Activated CD4-positive, CD25-positive, alpha-beta regulatory T cell (primary cell): ENCODE data around the gene NEK11.

ENCODE experiments used
- DNase-seq, 4 experiments: peaks; one replicate each; lab custom pipeline; 2025; lab: John Stamatoyannopoulos, UW

Gene NEK11, protein sequence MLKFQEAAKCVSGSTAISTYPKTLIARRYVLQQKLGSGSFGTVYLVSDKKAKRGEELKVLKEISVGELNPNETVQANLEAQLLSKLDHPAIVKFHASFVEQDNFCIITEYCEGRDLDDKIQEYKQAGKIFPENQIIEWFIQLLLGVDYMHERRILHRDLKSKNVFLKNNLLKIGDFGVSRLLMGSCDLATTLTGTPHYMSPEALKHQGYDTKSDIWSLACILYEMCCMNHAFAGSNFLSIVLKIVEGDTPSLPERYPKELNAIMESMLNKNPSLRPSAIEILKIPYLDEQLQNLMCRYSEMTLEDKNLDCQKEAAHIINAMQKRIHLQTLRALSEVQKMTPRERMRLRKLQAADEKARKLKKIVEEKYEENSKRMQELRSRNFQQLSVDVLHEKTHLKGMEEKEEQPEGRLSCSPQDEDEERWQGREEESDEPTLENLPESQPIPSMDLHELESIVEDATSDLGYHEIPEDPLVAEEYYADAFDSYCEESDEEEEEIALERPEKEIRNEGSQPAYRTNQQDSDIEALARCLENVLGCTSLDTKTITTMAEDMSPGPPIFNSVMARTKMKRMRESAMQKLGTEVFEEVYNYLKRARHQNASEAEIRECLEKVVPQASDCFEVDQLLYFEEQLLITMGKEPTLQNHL

DNA sequence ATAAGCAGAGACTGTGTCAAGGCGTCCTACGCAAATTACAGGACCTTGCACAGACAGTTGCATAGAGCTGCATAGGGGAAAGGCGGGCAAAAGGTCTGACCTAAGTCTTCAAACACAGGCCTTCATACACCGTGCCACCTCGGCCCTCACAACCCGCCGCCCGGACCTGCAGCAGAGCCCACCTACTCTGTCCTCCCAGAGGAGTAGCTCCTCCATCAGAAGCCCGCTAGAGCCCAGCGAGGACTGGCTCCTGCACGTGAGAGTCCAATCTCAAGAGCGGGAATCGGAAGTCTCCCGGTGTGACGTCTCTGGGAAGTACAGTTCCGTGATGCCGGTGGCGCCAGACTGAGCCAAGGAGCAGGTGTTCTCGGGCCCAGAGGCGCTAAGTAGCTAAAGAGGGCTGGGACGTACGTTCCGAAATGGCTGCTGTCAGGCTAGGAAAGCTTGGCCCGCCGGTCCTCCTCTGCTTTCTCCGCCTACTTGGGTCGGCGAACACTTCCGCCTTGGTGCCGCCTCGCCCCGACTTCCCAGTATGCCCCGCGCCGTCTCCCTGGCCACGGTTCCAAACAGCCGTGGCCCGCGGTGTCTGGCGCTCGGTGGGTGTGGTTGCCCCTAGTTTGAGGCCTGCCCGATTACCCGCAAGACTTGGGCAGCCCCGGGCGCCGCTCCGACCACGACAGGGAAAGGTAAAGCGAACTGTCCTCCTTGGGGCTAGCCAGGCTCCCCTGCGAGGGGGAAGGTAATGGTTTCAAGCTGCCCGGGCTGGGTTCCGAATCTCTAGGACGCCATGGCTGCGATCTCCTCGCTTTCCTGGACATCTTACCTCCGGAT is at the start of gene NEK11, which contains the start of gene ASTE1:
Gene NEK11, plus strand, starts transcription at position 557 of the 831 bp plus-strand sequence. CDS start 2,832 bp downstream, outside the sequence.
Gene ASTE1, minus strand, starts transcription at position 505 of the 831 bp plus-strand sequence. CDS start 1,519 bp downstream, outside the sequence.
- peak; percentile 71 to 86 (median 83) for DNase-seq

DNA sequence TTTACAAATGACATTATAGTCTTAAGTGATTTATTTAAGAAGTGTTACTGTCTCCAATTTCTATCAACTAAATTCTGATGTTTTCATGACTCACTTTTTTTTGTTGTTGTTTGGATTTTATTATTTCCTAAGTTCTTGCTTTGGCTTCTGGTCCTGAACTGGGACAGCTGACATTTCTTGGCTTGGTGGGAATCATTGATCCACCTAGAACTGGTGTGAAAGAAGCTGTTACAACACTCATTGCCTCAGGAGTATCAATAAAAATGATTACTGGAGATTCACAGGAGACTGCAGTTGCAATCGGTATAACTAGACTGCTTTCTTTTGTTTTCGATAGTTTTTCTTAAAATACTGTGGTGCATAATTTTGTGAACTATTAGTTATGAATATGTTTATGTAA is 47.6 kb upstream of the NEK11 start:
- no peak for DNase-seq

DNA sequence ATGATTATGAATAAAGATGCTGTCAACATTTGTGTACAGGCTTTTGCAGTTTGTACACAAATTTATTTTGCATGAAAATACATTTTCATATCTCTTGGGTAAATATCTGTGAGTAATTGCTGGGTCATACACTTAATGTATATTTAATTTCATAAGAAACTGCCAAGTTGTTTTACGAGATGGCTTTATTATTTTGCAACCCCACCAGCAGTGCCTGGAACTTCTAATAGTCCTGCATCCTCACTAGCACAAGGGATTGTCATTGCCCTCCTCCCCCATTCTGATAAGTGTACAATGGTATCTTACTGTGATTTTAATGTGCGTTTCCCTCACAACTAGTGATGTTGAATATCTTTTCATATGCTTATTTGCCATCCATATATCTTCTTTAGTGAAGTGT is 45.2 kb upstream of the NEK11 start:
- no peak for DNase-seq

DNA sequence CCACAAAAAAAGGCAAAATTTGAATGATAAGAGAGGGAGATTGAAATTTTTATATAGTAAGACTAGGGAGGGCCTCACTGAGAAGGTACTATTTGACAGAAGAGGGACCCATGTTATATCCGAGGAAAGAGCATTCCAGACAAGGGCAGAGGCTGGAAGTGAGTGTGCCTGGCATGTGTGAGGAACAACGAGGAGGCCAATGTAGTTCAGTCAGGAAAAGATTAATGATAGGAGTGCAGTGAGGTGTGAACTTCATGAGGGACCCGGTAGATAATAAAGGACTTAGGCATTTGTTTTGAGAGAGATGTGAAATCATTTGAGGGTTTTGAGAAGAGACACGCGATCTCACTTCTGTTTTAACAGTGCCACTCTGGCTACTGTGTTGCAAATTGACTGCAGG is 36.4 kb upstream of the NEK11 start:
- no peak for DNase-seq

DNA sequence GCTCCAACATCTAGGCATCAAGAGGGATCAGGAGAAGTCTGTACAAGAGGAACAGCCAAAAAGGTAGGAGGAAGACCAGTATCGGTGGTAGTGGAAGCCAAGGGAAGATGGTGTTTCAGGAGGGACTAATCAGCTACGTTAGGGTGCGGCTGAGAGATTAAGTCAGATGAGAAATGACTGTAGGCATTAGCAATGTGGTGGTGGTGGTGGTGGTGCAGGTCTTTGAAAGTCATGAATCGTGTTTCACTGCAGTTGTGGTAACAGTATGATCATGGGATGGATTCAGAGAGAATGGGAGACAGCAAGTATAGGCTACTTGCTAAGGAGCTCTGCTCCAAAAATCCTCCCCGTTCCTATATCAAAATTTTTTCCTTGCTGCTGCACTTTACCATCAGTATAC is 35.6 kb upstream of the NEK11 start:
- DNase-seq: no peak

DNA sequence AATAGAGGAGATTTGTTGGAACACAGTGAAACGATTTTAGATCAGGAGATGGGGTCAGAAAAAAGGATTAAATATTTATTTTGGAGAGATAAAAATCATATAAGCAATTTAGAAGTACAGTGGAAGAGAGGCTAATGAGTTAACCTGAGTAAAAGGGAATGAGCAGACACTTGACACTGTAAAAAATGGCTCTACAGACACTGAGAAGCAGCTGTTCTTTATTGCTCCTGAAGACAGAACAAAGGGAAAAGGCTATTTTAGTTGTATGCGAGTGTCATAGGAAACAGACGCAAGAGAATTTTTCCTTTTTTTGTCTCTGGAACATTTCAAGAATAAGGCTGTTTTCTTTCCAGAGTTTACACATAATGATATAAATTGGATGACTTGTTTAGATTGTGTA is 34.3 kb upstream of the NEK11 start:
- DNase-seq: no peak

DNA sequence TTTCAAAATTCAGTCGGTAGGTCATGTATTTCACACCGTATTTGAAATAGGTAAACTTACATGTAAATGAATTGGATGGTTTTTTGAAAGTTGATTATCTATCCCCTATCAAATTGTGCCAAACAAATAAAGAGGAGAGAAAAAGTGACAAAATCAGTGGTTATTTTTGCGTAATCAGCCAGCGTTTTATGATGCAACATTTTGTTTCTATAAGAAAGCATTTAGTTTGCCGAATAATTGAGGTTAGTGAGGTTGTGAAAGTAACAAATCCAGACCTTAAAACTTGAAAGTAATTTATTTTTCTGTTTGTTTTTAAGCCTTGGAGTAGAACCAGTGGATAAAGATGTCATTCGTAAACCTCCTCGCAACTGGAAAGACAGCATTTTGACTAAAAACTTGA is 29.4 kb upstream of the NEK11 start:
- DNase-seq: no peak

DNA sequence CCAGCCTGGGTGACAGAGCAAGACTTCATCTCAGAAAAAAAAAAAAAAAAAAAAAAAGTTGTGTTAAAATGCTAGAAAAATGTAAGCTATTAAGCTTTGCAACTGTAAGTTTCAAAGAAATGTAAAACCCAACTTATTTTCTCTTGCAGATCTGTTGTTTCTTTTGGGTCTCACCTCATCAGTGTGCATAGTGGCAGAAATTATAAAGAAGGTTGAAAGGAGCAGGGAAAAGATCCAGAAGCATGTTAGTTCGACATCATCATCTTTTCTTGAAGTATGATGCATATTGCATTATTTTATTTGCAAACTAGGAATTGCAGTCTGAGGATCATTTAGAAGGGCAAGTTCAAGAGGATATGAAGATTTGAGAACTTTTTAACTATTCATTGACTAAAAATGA is 25.6 kb upstream of the NEK11 start:
- DNase-seq: no peak

DNA sequence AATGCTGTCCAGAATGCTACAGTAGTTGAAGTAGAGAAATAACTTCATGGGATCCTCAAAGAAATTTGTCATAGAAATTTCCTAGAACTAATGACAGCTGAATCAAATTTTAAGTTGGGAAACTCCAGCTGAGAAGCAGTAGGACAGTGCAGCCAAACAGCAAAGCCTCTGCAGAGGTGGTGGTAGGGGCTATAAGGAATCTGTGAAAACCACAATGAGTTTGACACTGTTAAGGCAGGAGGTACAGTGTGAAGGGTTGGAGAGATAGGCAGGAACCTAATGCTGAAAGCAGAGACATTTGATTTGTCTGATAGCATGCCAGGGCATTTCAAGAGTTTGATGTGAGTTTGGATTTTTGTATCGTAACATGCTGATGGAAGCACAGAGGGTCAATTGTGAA is 22.1 kb upstream of the NEK11 start:
- DNase-seq: no peak

DNA sequence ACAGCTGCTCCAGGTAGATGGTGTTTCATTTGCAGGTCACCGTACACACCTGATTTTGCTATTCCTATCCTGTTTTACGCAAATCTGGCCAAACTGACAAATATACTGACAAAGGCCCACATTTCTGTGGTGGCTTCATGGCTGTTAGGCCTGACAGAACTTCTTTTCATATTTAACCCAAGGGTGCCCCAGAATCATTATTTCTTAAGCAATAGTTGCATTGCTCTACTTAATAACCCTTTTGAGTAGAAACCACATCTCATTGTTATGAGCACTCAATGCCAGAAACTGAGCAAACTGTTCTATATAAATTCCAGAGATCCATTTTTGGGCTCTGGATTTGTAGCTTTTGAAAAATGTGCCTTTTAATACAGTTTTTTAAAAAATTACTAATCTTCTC is 19.4 kb upstream of the NEK11 start:
- no peak for DNase-seq

DNA sequence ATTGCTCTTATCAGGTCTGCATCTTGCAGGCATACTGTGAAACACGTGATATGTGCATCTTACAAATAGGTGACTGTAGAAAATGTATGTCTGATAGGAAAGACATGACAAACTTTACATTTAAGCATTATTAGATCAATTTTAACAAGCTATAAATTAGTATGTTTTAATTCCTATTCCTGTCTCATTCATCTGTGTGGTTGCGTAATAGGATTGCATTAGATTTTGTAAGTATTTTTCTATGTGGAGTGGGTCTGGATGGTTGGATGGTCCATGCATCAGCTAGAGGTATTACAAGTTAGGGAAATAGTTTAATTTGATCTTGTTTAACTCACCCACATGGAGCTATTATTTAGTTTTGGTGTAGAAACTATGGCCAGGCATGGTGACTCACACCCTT is 18.9 kb upstream of the NEK11 start:
- DNase-seq: no peak

DNA sequence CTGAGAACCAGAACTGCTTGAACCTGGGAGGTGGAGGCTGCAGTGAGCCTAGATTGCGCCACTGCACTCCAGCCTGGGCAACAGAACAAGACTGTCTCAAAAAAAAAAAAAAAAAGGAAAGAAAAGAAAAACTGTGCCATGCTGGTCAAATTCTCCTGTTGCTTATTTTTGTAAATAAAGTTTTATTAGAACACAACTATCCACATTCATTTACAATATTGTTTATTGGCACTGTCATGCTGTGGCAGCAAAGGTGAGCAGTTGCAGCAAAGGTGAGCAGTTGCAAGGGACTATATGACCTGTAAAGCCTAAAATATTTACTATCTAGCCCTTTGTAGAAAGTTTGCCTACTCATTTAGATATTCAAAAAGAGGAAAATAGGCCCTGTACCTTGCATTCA is 18.4 kb upstream of the NEK11 start:
- DNase-seq: no peak

DNA sequence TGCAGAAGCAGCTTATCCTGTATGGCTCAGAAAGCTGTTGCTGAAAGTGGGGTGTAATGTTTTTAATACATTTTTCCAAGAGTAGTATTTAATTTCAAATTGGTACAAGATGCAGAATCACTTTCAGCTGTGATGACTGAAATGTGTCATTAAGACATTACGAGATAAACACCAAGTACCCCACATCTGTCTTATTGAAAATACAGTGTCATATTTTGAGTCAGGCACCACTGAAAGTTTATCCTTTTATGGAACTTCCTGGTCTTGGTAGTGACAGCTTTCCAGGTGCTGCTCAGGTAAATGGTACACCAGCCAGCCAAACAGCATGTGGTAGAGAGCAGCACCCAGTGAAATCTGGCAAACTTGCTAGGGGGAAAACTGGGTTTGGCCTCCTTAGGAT is 17.0 kb upstream of the NEK11 start:
- DNase-seq: no peak

DNA sequence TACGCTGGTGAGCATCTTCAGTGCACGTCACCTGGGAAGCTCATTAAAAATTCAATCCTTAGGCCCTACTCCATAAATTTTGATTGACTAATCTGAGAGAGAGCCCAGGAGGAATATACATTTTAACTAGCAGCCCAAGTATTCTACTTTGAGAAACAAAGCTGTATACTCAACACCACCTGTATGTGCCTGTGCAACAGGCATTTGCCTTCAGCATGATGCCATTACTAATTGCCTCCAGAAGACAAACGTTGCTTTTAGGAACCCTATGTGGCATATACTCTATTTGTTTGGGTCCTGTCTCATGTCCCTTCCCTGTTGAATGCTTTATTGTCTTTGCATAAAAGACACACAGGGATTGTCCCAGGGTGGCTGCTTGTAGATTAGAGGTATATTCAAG is 7.7 kb upstream of the NEK11 start:
- no peak for DNase-seq

DNA sequence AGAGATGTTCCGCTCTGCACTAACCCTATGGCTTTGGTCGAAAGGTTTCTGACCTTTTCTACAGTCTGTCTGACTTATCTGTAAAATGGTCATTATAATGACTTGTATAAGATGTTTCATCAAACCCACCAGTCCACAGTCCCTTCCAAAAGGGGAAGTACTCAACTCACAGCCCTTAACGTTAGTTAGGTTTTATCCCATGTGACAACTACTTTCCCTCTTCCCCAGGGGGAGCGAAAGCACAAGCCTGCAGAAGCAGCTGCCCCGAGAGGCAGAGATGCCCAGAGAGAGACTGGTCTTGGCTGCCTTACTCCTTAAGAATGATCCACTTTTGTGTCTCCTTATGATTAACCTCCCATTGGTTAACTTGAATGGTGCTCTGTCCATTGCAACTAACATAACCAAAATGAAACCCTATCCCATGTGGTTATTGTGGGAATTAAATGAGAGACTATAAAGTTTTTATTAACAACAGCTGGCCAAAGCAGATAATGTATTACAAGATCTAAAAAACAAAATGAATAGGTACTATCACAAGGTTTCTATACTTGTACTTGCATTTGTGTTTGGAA is 6.5 kb upstream of the NEK11 start:
- no peak for DNase-seq

DNA sequence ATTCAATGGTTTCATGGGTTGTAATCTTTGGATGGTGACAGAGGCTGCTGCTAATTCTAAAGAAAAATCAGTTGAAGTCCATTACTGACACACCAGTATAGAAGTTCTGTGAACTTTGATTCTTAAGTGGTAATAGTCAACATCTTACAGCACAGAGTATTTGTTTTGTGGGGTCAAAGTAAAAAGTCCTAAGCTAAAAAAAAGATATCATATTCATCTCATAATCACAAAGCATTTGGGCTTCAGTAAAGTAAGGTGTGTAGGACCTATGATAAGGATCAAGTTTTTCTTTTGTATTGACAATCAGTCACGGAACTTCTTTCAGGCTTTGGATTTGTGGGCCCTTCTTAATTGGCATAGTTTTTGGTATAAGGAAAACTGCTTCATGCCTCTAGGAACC is 1.1 kb upstream of the NEK11 start:
- DNase-seq: no peak

DNA sequence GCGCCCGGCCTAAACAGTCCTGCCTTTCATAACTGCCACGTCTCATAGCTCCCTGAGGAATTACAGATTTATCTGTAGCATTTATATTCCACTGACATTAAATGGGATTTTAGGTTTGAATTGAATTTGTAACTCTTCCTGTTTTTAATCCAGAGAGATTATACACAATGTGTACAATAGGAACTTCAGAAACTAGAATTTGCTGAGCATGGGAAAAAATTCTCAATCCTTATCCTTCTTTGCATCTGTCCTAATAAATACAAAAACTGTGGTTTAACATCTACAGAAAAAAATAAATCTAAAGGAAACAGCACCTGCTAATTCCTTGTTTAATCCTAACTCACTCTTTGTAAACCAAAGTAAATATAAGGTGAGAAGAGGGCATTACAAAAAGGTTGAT is 2.2 kb downstream of the NEK11 start:
- DNase-seq: no peak

DNA sequence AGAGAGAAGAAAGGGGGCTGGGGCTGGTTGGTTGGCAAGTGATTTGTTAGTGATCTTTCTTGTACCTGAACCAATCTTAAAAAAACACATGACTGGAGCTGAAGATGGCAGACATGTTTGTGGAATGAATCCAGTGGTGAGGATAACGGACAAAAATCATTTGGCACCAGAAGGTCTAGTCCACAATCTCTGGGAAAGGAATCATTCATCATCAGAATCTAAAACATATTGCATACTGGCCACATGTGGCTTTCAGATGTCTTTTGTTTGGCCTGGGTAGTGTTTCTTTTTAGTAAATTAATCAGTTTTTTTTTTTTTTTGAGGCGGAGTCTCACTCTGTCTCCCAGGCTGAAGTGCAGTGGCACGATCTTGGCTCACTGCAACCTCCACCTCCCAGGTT is 5.0 kb downstream of the NEK11 start:
- DNase-seq: no peak

DNA sequence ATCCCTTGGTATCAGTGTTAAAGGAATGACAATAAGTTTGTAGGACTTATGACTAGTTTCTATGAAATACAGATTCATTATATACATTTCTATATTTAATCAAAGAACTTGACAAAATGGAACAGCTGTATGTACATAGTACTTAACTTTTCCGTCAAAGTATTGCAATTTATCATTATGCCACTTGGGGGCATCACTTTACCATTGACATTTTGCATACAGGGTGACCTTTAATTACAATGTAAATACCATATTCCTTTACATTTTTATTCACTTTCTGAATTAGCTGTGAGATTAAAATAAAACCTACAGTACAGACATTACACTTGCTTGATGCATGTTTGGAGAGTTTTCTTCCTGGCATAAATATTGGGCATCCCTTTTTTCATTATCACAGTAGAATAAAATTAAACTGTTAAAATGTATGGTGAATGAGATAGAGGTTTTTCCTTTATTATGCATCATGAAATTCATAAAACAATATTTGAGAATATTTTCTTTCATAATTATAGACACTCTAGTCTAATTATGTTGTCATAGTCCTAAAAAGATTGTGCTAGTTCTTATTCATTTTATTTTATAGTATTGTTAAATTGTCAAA is 6.9 kb downstream of the NEK11 start:
- no peak for DNase-seq

DNA sequence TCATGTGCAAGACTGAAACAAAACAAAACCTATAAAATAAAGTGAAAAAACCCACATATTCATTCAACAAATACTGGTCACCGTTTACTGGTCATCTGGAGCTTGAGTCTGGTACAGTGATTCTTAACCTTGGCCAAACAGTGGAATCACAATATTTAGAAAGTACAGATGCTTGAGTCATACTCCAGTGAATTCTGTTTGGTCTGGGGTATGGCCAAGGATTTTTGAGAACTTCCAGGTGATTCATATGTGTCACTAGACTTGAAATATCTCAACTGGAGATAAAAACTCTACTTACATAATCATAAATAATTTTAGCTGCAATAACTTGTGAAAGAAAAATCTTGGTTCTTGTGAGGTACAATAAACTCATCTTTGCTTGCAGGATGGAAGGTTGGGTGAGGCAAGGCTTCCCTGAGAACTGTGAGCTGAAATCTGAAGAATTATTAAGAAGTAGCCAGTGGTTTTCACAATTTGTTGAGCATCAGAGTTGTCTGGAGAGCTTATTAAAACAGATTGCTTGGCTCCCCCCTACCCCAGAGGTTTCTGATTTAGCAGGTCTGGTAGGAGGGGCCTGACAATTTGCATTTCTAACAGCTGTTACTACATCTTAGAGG is 9.6 kb downstream of the NEK11 start:
- DNase-seq: no peak

DNA sequence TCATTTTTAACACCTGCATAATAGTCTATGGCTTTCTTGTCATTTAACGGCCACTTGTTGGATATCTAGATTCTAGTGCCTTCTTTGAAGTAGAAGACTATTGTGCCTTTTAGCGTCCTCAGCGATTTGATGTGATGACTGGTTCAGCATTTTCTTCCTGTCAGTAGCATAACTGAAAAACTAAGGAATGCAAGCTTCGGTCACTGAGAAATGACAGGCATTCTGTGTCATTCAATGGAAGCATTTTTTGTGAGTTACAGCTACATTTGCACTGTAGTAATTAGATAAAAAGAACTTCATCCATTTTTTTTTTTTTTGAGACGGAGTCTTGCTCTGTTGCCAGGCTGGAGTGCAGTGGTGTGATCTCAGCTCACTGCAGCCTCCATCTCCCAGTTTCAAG is 10.3 kb downstream of the NEK11 start:
- no peak for DNase-seq

DNA sequence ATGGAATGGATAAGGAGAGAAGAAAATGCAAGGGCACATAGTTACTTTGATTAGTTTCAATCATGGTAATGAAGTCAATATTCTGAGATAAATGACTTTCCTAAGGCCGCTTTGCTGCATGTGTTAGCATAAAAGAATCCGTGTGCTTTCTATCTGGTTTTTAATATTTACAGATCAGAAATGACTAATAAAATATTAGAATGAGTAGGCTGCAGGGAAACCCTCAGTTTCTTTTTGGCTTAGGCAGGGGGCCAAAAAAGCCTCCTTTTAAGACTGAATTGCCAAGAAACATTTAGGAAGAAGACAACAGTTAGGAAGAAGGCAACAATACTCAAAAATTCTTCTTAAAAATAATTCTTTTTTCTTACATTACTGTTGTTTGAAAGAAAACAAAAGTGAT is 11.6 kb downstream of the NEK11 start:
- no peak for DNase-seq
